ENCODE results near the gene SEC23A.

- TF ChIP-seq CTCF (IDR thresholded peaks at IDR 0.05) (no peak), POLR2A (IDR thresholded peaks at IDR 0.05) (no peak)
Observed at GRCh38 chr14:39023939-39024871, 78.8 kb downstream of the SEC23A start.

Data from adrenal gland (tissue), 5 donors.